OCI-LY3 (cell line): ENCODE results near the gene ARFRP1.

Experiments
- H2AFZ ChIP-seq: fragments of 200-600, 300-600 bp; shearing (Covaris generic); 2 replicates; pipeline ENCODE4 v1.6.0; 2014; ENCODE audit warnings: antibody characterized with exemption, low read depth, low read length
- H3K27ac ChIP-seq: fragments of 200-600, 300-600 bp; sonication (generic); 2 replicates; pipeline ENCODE4 v1.5.1; 2014; ENCODE audit warnings: mild to moderate bottlenecking, low read length, moderate library complexity, mixed read lengths
- H3K27me3 ChIP-seq: fragments of 200-600, 300-600 bp; sonication (generic); 2 replicates; pipeline ENCODE4 v1.6.1; 2014; ENCODE audit warnings: low read depth, low read length, mixed read lengths
- H3K36me3 ChIP-seq: fragments of 200-600, 300-600 bp; sonication (generic); replicated peaks from 2 replicates; pipeline ENCODE3; 2014; ENCODE audit warnings: low read depth, low read length, mixed read lengths
- H3K4me1 ChIP-seq: fragments of 300-600, 200-600 bp; sonication (generic); 2 replicates; pipeline ENCODE4 v1.6.1; 2014; ENCODE audit warnings: low read length, mixed read lengths
- H3K4me2 ChIP-seq: fragments of 200-600, 300-600 bp; sonication (generic); 2 replicates; pipeline ENCODE4 v1.6.1; 2014; ENCODE audit warnings: low read length, mixed read lengths
- H3K4me3 ChIP-seq: fragments of 300-600, 200-600 bp; sonication (generic); 2 replicates; pipeline ENCODE4 v1.5.1; 2014; ENCODE audit warnings: antibody characterized with exemption, mild to moderate bottlenecking, low read length, moderate library complexity
- H3K79me2 ChIP-seq: fragments of 300-600, 200-600 bp; shearing (Covaris generic); 2 replicates; pipeline ENCODE4 v1.6.1; 2014; ENCODE audit warnings: mild to moderate bottlenecking, low read length, mixed read lengths
- H3K9ac ChIP-seq: fragments of 300-600, 200-600 bp; shearing (Covaris generic); 2 replicates; pipeline ENCODE4 v1.6.0; 2014; ENCODE audit warnings: mild to moderate bottlenecking, low read length, moderate library complexity
- H3K9me3 ChIP-seq: fragments of 200-600, 300-600 bp; shearing (Covaris generic); 2 replicates; pipeline ENCODE4 v1.6.1; 2014; ENCODE audit warnings: low read length, mixed read lengths; ENCODE audit not compliant: insufficient read depth
- H4K20me1 ChIP-seq: fragments of 200-600, 300-600 bp; sonication (generic); 2 replicates; pipeline ENCODE4 v1.6.1; 2016; ENCODE audit warnings: low read length, mixed read lengths; ENCODE audit not compliant: insufficient read depth
- EZH2phosphoT487 ChIP-seq: fragments of 200-600 bp; shearing (Covaris generic); IDR thresholded peaks from 2 replicates; pipeline ENCODE4 v1.6.1; 2018; ENCODE audit warnings: antibody characterized with exemption, mixed run types, low read depth
- TF ChIP-seq, protein P1 (sequence below): fragments of 200-600, 300-600 bp; sonication (generic); IDR thresholded peaks from 2 replicates; pipeline ENCODE4 v1.5.1; 2014; ENCODE audit warnings: antibody characterized with exemption, low read length, low read depth

ARFRP1 gene

DNA sequence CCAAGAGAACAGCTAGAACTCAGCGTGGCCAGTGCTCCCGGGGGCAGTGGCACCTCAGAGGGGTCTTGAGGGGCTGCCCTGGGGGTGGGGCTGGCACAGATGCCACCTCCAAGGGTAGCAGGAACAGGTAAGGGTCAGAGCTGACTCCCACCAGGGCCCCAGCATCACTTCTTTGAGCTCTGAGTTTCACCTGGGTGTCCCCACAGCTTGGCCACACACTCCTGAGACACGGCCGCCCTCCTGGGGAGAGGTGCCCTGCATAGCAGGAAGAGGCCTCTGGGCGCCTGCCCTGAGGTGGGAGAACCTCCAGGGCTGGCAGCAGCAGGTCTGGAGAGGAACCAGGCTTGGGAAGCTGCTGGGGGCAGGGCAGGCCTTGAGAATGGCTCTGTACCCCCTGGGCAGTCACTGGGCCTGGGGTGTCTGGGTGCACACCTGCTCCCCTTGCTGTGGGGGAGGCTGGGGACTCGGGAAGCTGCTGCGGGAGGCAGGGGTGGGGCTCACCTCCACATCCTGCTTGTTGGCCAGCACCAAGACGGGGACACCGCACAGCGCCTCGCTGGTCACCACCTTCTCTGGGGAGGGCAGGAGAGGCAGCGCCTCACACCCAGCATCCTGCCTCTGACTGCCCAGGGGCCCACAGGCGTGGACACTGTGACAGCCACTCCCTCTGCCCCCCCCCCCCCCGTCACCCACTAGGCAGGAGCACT, 6.3 kb downstream of the ARFRP1 start:
- Histone ChIP-seq H3K79me2 (peaks cover 11% of the 10 kb centered on the region), H3K4me2 (no peak overlapping the region), H4K20me1 (0 out of 2 replicates have a peak, but pooled peaks cover 3% of the 10 kb centered on the region), H3K27ac (no peak overlapping the region), H3K9ac (no peak overlapping the region), H3K4me3 (no peak overlapping the region), H3K4me1 (peaks cover 30% of the 10 kb centered on the region), H3K36me3 (peaks cover 18% of the 10 kb centered on the region), H2AFZ (no peak overlapping the region), H3K9me3 (no peaks in the 10 kb centered on the region), H3K27me3 (no peaks in the 10 kb centered on the region)
- no peak for TF ChIP-seq EZH2phosphoT487
- TF ChIP-seq, protein P1, sequence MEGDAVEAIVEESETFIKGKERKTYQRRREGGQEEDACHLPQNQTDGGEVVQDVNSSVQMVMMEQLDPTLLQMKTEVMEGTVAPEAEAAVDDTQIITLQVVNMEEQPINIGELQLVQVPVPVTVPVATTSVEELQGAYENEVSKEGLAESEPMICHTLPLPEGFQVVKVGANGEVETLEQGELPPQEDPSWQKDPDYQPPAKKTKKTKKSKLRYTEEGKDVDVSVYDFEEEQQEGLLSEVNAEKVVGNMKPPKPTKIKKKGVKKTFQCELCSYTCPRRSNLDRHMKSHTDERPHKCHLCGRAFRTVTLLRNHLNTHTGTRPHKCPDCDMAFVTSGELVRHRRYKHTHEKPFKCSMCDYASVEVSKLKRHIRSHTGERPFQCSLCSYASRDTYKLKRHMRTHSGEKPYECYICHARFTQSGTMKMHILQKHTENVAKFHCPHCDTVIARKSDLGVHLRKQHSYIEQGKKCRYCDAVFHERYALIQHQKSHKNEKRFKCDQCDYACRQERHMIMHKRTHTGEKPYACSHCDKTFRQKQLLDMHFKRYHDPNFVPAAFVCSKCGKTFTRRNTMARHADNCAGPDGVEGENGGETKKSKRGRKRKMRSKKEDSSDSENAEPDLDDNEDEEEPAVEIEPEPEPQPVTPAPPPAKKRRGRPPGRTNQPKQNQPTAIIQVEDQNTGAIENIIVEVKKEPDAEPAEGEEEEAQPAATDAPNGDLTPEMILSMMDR: no peak

DNA sequence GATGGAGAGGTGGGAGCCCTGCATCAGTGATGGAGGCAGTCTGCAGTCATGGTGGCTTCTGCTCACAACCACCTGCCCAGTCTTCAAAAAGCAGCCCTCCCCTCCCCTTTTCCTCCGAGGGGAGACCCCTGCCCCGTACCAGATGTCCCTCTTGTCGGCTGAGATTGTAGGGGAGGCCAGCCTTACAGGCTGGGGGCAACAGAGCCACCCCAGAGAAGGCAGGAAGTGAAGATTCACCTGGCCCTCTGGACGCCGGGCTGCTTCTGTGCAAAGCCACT, 6.8 kb downstream of the ARFRP1 start:
- H3K4me1 ChIP-seq: peaks cover 26% of the 10 kb centered on the region
- peaks cover 6% of the 10 kb centered on the region for H3K79me2 ChIP-seq
- H3K27ac ChIP-seq: no peak overlapping the region
- H3K9me3 ChIP-seq: no peaks in the 10 kb centered on the region
- H3K4me2 ChIP-seq: no peak overlapping the region
- H3K9ac ChIP-seq: no peak overlapping the region
- no peaks in the 10 kb centered on the region for H4K20me1 ChIP-seq
- H3K36me3 ChIP-seq: peaks cover 13% of the 10 kb centered on the region
- H3K4me3 ChIP-seq: no peak overlapping the region
- no peak for TF ChIP-seq EZH2phosphoT487
- TF ChIP-seq, protein P1: no peak
- no peaks in the 10 kb centered on the region for H3K27me3 ChIP-seq
- no peak overlapping the region for H2AFZ ChIP-seq

DNA sequence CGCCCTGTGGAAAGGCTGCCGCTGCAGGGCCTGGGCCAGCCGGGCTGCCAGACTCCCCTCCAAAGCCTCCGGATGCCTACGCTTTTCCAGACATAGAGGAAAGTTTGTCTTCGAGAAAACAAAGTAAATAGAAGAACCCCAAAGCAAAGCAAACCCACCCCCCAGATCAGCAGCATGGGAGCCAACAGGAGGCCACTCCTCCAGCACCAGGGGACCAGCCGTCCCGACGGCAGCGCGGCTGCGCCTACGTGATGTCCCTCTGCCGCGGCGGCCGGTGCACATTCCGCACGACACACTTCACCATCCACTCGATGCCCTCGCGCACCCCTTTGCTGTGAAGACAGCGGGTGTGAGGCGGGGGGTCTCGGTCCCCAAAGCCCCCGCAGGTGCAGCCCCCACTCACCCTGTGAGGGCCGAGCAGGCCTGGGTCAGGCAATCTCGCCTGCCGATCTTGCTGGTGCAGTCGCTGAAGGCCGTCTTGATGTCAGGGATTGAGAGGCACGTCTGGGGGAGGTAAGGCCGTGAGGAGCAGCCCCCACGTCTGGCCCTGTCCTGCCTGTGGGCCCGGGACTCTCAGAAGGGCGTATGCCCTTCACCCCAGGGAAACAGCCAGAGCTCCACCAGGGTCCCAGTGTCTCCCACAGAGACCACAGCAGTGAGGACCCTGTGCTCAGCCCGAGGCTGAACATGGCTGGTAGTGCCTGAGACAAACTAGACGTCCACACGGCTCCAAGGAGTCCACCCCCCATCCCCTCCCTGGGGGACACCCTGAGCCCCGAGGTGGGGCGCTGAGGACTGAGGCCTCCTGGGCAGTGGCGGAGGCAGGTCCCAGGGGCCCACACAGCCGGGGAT, 7.4 kb downstream of the ARFRP1 start:
- Histone ChIP-seq H3K36me3 (peaks cover 7% of the 10 kb centered on the region), H3K4me3 (no peak overlapping the region), H3K27ac (no peak overlapping the region), H3K27me3 (no peaks in the 10 kb centered on the region), H4K20me1 (no peaks in the 10 kb centered on the region), H3K4me2 (no peak overlapping the region), H3K9me3 (no peaks in the 10 kb centered on the region), H3K9ac (no peak overlapping the region), H3K79me2 (peaks cover under 1% of the 10 kb centered on the region; the same call in 1 of the 2 replicates), H3K4me1 (peaks cover 26% of the 10 kb centered on the region), H2AFZ (no peak overlapping the region)
- TF ChIP-seq, protein P1: no peak
- TF ChIP-seq EZH2phosphoT487: no peak

DNA sequence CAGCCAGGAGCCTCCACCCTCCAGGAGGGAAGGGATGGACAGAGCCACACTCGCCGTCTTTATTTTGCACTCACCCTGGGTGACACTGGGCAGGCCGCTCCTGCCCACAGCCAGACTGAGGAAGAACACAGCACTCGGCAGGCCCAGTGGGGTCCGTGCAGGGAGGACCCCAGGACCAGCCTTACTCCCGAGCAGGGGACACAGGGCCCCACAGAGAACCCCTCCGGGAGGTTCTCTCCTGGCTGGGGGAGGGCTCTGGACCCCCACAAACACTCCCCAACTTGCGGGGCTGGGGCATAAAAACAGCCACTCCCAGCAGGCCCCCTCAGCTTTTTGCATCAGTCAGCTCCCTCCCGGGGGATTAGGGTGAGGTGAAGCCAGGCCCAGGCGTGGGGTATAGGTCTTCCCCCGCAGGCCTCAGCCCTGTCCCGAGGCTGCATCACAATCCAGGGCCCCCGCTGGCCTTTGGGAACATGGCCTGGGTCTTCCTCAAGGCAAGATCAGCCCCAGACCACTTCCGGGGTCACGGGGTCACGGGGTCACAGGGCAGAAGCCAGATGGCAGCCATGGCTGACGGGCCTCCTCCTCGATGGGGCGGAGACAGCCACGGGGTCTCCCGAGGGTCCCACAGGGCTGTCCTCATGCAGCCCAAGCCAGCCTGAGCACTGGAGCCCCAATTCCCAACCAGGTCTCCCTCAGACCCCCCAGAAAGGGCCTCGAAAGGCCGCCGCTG, 8.1 kb downstream of the ARFRP1 start:
- H3K79me2 ChIP-seq: no peaks in the 10 kb centered on the region
- H3K27me3 ChIP-seq: no peaks in the 10 kb centered on the region
- peak overlapping the region; percentile 48 for H3K27ac ChIP-seq
- peak overlapping the region; percentile 34; the same call in 1 of the 2 replicates for H3K4me3 ChIP-seq
- H3K9me3 ChIP-seq: no peaks in the 10 kb centered on the region
- no peak for TF ChIP-seq EZH2phosphoT487
- TF ChIP-seq, protein P1: no peak
- H3K4me1 ChIP-seq: peaks cover 26% of the 10 kb centered on the region
- no peaks in the 10 kb centered on the region for H4K20me1 ChIP-seq
- no peaks in the 10 kb centered on the region for H3K36me3 ChIP-seq
- H3K9ac ChIP-seq: peak overlapping the region; percentile 45; the same call in 1 of the 2 replicates
- H3K4me2 ChIP-seq: peak overlapping the region; percentile 57
- no peak overlapping the region for H2AFZ ChIP-seq
